CD4-positive, alpha-beta T cell (primary cell): ENCODE results near the gene DGKA. TPM values are rescaled to one million over a fixed set of nuclear protein-coding genes. Genes with fewer than 3 reads are reported as not detected.

ENCODE experiments used
- ATAC-seq: fragments of 200-7000 bp; cut with Tn5 transposase; one replicate; pipeline ENCODE4 v1.10.0; 2022; ENCODE audit warnings: mild to moderate bottlenecking; ENCODE audit not compliant: poor library complexity
- CTCF ChIA-PET: fragments of 350-600 bp; sonication (Branson Sonifier 250); formaldehyde crosslinking; loops from one replicate; lab custom pipeline; 2021; ENCODE audit warnings: antibody characterized with exemption, inconsistent platforms; lab: Charles Lee
- POLR2A ChIA-PET: fragments of 350-600 bp; sonication (Branson Sonifier 250); formaldehyde crosslinking; loops from one replicate; lab custom pipeline; 2021; ENCODE audit warnings: antibody characterized with exemption, inconsistent platforms; lab: Charles Lee
- DNase-seq, 14 experiments: peaks; one replicate each; pipeline ENCODE4 v3.0.0-alpha.2; 2013 to 2020; ENCODE audit warnings: mixed read lengths in 2 of 14
- H3K27ac ChIP-seq, 2 donors: one replicate each; pipeline versions ENCODE4 v1.5.1 to v1.7.0; 2013; ENCODE audit warnings: low read length in 2 of 2, low read depth in 1 of 2, mild to moderate bottlenecking in 1 of 2
- H3K27me3 ChIP-seq, 2 experiments: 1 replicate in 1 of 2; 2 replicates in 1 of 2; pipeline versions ENCODE4 v1.6.1 to v1.7.0; 2013; ENCODE audit warnings: low read length in 2 of 2, control low read depth in 1 of 2, mild to moderate bottlenecking in 1 of 2, moderate library complexity in 1 of 2; ENCODE audit not compliant: insufficient read depth in 2 of 2, control insufficient read depth in 1 of 2
- H3K36me3 ChIP-seq: one replicate; pipeline ENCODE4 v1.6.1; 2013; ENCODE audit warnings: low read length, control low read depth; ENCODE audit not compliant: insufficient read depth
- H3K4me1 ChIP-seq: one replicate; pipeline ENCODE4 v1.6.1; 2013; ENCODE audit warnings: low read length, control low read depth; ENCODE audit not compliant: insufficient read depth
- H3K4me3 ChIP-seq: one replicate; pipeline ENCODE4 v1.5.1; 2013; ENCODE audit warnings: mild to moderate bottlenecking, low read length, moderate library complexity
- H3K9me3 ChIP-seq, 2 experiments: 1 replicate in 1 of 2; 2 replicates in 1 of 2; pipeline versions ENCODE4 v1.6.1 to v1.7.0; 2013; ENCODE audit warnings: low read length in 2 of 2, mild to moderate bottlenecking in 2 of 2, control low read depth in 1 of 2, moderate library complexity in 1 of 2; ENCODE audit not compliant: control insufficient read depth in 1 of 2, insufficient read depth in 1 of 2
- H3K27ac Mint-ChIP-seq: one replicate; pipeline ENCODE4 v1.8.0; 2020; ENCODE audit warnings: mixed read lengths
- H3K27me3 Mint-ChIP-seq: one replicate; pipeline ENCODE4 v1.8.0; 2021; ENCODE audit warnings: mixed read lengths
- H3K36me3 Mint-ChIP-seq: one replicate; pipeline ENCODE4 v1.8.0; 2021; ENCODE audit warnings: low read depth, mixed read lengths
- H3K4me1 Mint-ChIP-seq: one replicate; pipeline ENCODE4 v1.8.0; 2021; ENCODE audit warnings: low read depth, mixed read lengths
- H3K4me3 Mint-ChIP-seq: one replicate; pipeline ENCODE4 v1.8.0; 2020; ENCODE audit warnings: mild to moderate bottlenecking, mixed read lengths
- H3K9me3 Mint-ChIP-seq: one replicate; pipeline ENCODE4 v1.8.0; 2020; ENCODE audit warnings: mixed read lengths
- intact Hi-C, 2 experiments: fragments of 100-400 bp; cut with DNase I in 1 of 2; cut with micrococcal nuclease in 1 of 2; formaldehyde crosslinking; loops; one replicate each; pipeline versions ENCODE4 v1.15.1 to v1.9.0; 2023 to 2025; cut with DNase I, micrococcal nuclease
- total RNA-seq, 174 experiments: library from RNA in 2 of 174; stranded (reverse) in 2 of 174; gene quantifications; one replicate each; pipeline ENCODE4 v1.2.3 and lab custom pipeline; 2021 to 2026
- TF ChIP-seq, protein P1 (sequence below): fragments of 200-600 bp; IDR thresholded peaks from one replicate; pipeline ENCODE4 v1.8.0; 2022; ENCODE audit warnings: antibody characterized with exemption, mild to moderate bottlenecking

The DGKA gene
- total RNA-seq, 2 experiments from 2014 or later: 799 to 818 TPM

DNA sequence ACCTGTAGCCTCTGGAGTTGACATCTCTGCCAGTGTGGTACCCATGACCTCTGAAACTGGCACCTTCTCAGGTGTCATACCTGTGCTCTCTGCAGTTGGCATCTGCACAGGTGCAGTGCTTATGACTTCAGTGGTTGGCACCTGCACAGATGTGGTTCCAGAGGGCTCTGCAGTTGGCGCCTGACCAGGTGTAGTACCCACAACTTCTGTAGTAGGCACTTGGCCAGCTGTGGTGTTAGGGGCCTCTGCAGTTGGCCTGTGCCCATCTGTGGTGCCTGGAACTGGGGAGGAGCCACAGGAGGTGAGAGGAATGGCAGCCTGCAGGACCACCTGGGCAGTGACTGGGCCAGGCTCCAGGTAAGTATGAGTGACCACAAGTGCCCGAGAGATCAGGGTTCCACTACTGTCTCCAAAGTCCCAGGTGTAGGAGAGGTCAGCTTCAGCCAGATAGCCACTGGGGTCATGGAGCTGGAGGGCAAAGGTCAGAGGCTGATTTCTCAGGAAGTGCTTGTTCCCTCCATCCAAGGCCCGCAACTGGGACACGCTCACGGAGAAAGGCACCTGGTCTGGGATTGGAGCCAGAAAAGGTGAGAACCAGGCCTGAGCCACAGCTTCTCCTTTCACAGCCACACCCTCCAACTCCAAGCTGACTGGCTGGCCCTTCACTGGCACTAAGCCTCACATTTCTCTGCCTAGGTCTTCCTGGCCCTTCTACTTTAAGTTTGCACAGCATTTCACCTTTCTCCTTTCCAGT, 26.3 kb downstream of the DGKA start:
- no peaks in the 10 kb centered on the region for H3K9me3 ChIP-seq
- Mint-ChIP-seq H3K9me3 (no peaks in the 10 kb centered on the region), H3K4me3 (no peak overlapping the region), H3K4me1 (peaks cover 24% of the 10 kb centered on the region), H3K36me3 (peaks cover 38% of the 10 kb centered on the region), H3K27ac (peak overlapping the region; percentile 81), H3K27me3 (no peaks in the 10 kb centered on the region)
- ChIA-PET CTCF (interaction anchor here (0.6 to 1.6 kb wide), 2 partner anchors 27 to 169 kb away, joined by 3 read pairs; no protein-coding TSS in a partner anchor), POLR2A (interaction anchor here (0.6 to 6.0 kb wide), 16 partner anchors 8 to 492 kb away, joined by 3 to 72 read pairs (median 4); partner anchors contain the start of genes DGKA, ORMDL2, RAB5B and SARNP)
- peaks cover 30% of the 10 kb centered on the region for H3K36me3 ChIP-seq
- DNase-seq (no peak), ATAC-seq (no peak)
- H3K4me1 ChIP-seq: peaks cover 20% of the 10 kb centered on the region
- TF ChIP-seq, protein P1, sequence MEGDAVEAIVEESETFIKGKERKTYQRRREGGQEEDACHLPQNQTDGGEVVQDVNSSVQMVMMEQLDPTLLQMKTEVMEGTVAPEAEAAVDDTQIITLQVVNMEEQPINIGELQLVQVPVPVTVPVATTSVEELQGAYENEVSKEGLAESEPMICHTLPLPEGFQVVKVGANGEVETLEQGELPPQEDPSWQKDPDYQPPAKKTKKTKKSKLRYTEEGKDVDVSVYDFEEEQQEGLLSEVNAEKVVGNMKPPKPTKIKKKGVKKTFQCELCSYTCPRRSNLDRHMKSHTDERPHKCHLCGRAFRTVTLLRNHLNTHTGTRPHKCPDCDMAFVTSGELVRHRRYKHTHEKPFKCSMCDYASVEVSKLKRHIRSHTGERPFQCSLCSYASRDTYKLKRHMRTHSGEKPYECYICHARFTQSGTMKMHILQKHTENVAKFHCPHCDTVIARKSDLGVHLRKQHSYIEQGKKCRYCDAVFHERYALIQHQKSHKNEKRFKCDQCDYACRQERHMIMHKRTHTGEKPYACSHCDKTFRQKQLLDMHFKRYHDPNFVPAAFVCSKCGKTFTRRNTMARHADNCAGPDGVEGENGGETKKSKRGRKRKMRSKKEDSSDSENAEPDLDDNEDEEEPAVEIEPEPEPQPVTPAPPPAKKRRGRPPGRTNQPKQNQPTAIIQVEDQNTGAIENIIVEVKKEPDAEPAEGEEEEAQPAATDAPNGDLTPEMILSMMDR: no peak
- intact Hi-C loops: loop anchor here in 1 of 2 experiments (5.0 kb wide), 1 partner anchor 215 kb away; the partner anchor contains the start of gene GDF11
- H3K4me3 ChIP-seq: no peak overlapping the region
- peak overlapping the region; percentile 38 to 44 for H3K27ac ChIP-seq
- H3K27me3 ChIP-seq: no peaks in the 10 kb centered on the region

DNA sequence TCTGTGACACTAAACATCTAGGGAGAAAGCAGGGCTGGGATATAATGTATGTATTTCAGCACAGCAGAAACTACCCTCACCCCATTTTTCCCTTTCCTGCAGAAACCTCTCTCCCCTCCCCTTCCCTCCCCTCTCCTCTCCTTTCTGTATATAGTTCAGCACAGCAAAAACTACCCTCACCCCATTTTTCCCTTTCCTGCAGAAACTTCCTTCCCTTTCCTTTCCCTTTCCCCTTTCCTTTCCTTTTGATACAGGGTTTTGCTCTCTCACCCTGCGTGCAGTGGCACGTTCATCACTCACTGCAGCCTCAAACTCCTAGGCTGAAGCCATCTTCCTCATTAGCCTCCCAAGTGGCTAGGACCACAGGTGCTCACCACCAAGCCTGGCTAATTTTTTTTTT, 32.8 kb downstream of the DGKA start:
- Histone ChIP-seq H3K27me3 (no peaks in the 10 kb centered on the region), H3K9me3 (no peaks in the 10 kb centered on the region), H3K36me3 (no peaks in the 10 kb centered on the region), H3K4me1 (peaks cover 26% of the 10 kb centered on the region), H3K27ac (no peak overlapping the region), H3K4me3 (no peak overlapping the region)
- no peak overlapping the region for H3K27ac Mint-ChIP-seq
- H3K4me1 Mint-ChIP-seq: peaks cover 33% of the 10 kb centered on the region
- H3K36me3 Mint-ChIP-seq: peaks cover 9% of the 10 kb centered on the region
- ChIA-PET POLR2A (no interaction called here), CTCF (no interaction called here)
- H3K9me3 Mint-ChIP-seq: no peaks in the 10 kb centered on the region
- intact Hi-C loops: loop anchor here in 1 of 2 experiments (2.0 kb wide), 1 partner anchor 15 kb away; no protein-coding TSS in a partner anchor
- ATAC-seq: no peak
- no peak overlapping the region for H3K4me3 Mint-ChIP-seq
- TF ChIP-seq, protein P1: no peak
- no peaks in the 10 kb centered on the region for H3K27me3 Mint-ChIP-seq
- DNase-seq: no peak

- CTCF ChIA-PET: no interaction called here
- Mint-ChIP-seq H3K4me1 (peaks cover 33% of the 10 kb centered on the region), H3K9me3 (no peaks in the 10 kb centered on the region), H3K27ac (peak overlapping the region; percentile 79), H3K27me3 (no peaks in the 10 kb centered on the region), H3K4me3 (peak overlapping the region; percentile 91), H3K36me3 (peaks cover 9% of the 10 kb centered on the region)
- Histone ChIP-seq H3K9me3 (no peaks in the 10 kb centered on the region), H3K4me3 (no peak overlapping the region), H3K36me3 (no peaks in the 10 kb centered on the region), H3K27ac (no peak overlapping the region), H3K4me1 (peaks cover 23% of the 10 kb centered on the region), H3K27me3 (no peaks in the 10 kb centered on the region)
- intact Hi-C loops: loop anchor here in 1 of 2 experiments (2.0 kb wide), 1 partner anchor 16 kb away; no protein-coding TSS in a partner anchor
- ATAC-seq (no peak), DNase-seq (no peak)
- TF ChIP-seq, protein P1: no peak
- POLR2A ChIA-PET: interaction anchor here (0.7 to 1.9 kb wide), 2 partner anchors 9 to 1786 kb away, joined by 3 to 9 read pairs; partner anchors contain the start of gene RAB5B
Observed at GRCh38 chr12:55965240-55965639, 34.3 kb downstream of the DGKA start.
